ENCODE measurements around the gene RAB44. TPM values are rescaled to one million over a fixed set of nuclear protein-coding genes. Genes with fewer than 3 reads are reported as not detected.

The RAB44 gene
- total and polyA plus RNA-seq, 8 donors, result 0.15 to 2.5 (median 0.23) TPM; not detected in 3

- no peak overlapping the region for H3K27ac ChIP-seq
- no peaks in the 10 kb centered on the region for H3K27me3 ChIP-seq
- H3K4me1 ChIP-seq, result no peaks in the 10 kb centered on the region
- no peak for DNase-seq
- intact Hi-C loops (cut with DNase I; ENCODE audit: low total_unique reads), result no loop called here
- 86 to 91% (median 89%) methylated on average over 4 of the region's 4 CpGs for WGBS, 5 donors
- no peak for TF ChIP-seq EP300 (IDR thresholded peaks at IDR 0.05)
- no peak for TF ChIP-seq POLR2A (IDR thresholded peaks at IDR 0.05)
- TF ChIP-seq CTCF (IDR thresholded peaks at IDR 0.05), result no peak
- no peak for TF ChIP-seq POLR2AphosphoS5 (IDR thresholded peaks at IDR 0.05)
- no peaks in the 10 kb centered on the region for H3K9me3 ChIP-seq
- no peak overlapping the region for H3K4me3 ChIP-seq
- no peaks in the 10 kb centered on the region for H3K36me3 ChIP-seq
These were observed 15.2 kb downstream of the RAB44 start for GRCh38 chr6:36712816-36713215.

GRCh38 chr6:36713846-36714245 lies 16.2 kb downstream of the RAB44 start:
- WGBS, 5 donors, result 66 to 88% (median 86%) methylated on average over 4 to 8 of the region's 8 CpGs
- H3K27ac ChIP-seq, result no peak overlapping the region
- no peak for TF ChIP-seq POLR2A (IDR thresholded peaks at IDR 0.05)
- no peak for TF ChIP-seq POLR2AphosphoS5 (IDR thresholded peaks at IDR 0.05)
- no peak for TF ChIP-seq EP300 (IDR thresholded peaks at IDR 0.05)
- no peak for TF ChIP-seq CTCF (IDR thresholded peaks at IDR 0.05)
- H3K4me3 ChIP-seq, result no peak overlapping the region
- intact Hi-C loops (cut with DNase I; ENCODE audit: low total_unique reads), result no loop called here
- no peaks in the 10 kb centered on the region for H3K36me3 ChIP-seq
- no peaks in the 10 kb centered on the region for H3K27me3 ChIP-seq
- no peak for DNase-seq
- H3K4me1 ChIP-seq, result no peaks in the 10 kb centered on the region
- H3K9me3 ChIP-seq, result no peaks in the 10 kb centered on the region

- TF ChIP-seq EP300 (IDR thresholded peaks at IDR 0.05) (no peak), POLR2A (IDR thresholded peaks at IDR 0.05) (no peak), POLR2AphosphoS5 (IDR thresholded peaks at IDR 0.05) (no peak), CTCF (IDR thresholded peaks at IDR 0.05) (no peak)
- no peaks in the 10 kb centered on the region for H3K36me3 ChIP-seq
- no peak overlapping the region for H3K27ac ChIP-seq
- no peak for DNase-seq
- 80 to 92% (median 88%) methylated on average over 9 to 10 of the region's 10 CpGs for WGBS, 5 donors
- no peaks in the 10 kb centered on the region for H3K9me3 ChIP-seq
- intact Hi-C loops (cut with DNase I; ENCODE audit: low total_unique reads), result no loop called here
- no peaks in the 10 kb centered on the region for H3K27me3 ChIP-seq
- no peaks in the 10 kb centered on the region for H3K4me1 ChIP-seq
- no peak overlapping the region for H3K4me3 ChIP-seq
These were observed 16.9 kb downstream of the RAB44 start for GRCh38 chr6:36714511-36714910.

GRCh38 chr6:36715469-36715868 lies 17.8 kb downstream of the RAB44 start:
- Histone ChIP-seq H3K36me3 (no peaks in the 10 kb centered on the region), H3K4me1 (no peaks in the 10 kb centered on the region), H3K9me3 (no peaks in the 10 kb centered on the region), H3K4me3 (no peak overlapping the region), H3K27ac (no peak overlapping the region), H3K27me3 (no peaks in the 10 kb centered on the region)
- no peak for TF ChIP-seq CTCF (IDR thresholded peaks at IDR 0.05)
- intact Hi-C loops (cut with DNase I; ENCODE audit: low total_unique reads), result no loop called here
- DNase-seq, result no peak
- WGBS, 5 donors, result 86 to 94% (median 89%) methylated on average over 5 to 7 of the region's 7 CpGs

Data from stomach (tissue), 9 donors.